Measurements from ENCODE around the gene MBD3. TPM values are rescaled to one million over a fixed set of nuclear protein-coding genes. Genes with fewer than 3 reads are reported as not detected.

Gene MBD3

DNA sequence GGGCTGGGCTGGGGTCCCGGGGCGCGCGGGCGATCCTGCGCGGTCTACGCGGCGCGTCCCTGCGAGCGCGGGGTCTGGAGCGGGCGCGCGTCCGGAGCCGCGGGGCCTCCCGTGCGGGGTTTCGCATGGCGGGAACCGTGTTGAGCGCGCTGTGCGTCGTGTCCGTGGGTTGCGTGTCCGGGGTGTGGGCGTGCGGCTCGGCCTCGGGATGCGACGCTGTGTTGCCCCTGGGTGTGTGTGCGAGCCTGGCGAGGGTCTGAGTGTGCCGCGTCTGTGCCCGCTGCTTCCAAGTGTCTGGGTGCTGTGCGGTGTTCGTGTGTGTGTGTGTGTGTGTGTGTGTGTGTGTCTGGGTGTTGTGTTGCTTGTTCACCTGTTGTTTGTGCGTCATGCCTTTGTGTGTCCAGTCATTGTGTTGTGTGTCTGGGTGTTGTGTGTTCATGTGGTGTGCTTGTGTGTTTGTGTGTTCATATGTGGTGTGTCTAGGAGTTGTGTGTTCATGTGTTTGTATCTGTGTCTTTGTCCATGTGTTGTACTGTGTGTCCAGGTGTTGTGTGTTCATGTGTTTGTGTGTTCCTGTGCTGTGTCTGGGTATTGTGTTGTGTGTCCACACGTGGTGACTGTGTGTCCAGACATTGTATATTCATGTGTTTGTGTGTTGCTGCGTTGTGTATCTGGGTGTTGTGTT lies 68.2 kb downstream of the MBD3 start:
- peak overlapping the region; percentile 94 for H3K23ac ChIP-seq (ENCODE audit: low read depth, low read length, poor library complexity)
- H3K14ac ChIP-seq (ENCODE audit: low read length) = peak overlapping the region; percentile 39
- no peak for DNase-seq (ENCODE audit: low spot score)
- H3K9me3 ChIP-seq (replicated peaks in 1 of 2; ENCODE audit: control insufficient read depth in 2 of 2, insufficient read depth in 1 of 2, low read depth in 1 of 2, low read length in 2 of 2) = peaks cover 0 to 5% of the 10 kb centered on the region in 2 donors
- H2BK12ac ChIP-seq (ENCODE audit: low read length) = peak overlapping the region; percentile 98
- H3K27me3 ChIP-seq (ENCODE audit: control insufficient read depth in 3 of 3, insufficient read depth in 3 of 3, low read depth in 1 of 3, low read length in 3 of 3) = peaks cover 8 to 53% (median 31%) of the 10 kb centered on the region in 3 experiments
- no peak overlapping the region for H2BK5ac ChIP-seq (ENCODE audit: low read length)
- H3K4me2 ChIP-seq (ENCODE audit: insufficient read depth, low read length, poor library complexity, severe bottlenecking) = peak overlapping the region; percentile 69
- H3K27ac ChIP-seq (replicated peaks; ENCODE audit: low read length) = no peak overlapping the region
- H3K4me1 ChIP-seq (ENCODE audit: control insufficient read depth in 2 of 2, insufficient read depth in 1 of 2, low read depth in 1 of 2, low read length in 2 of 2) = peaks cover 4 to 6% of the 10 kb centered on the region in 2 donors
- H2AK5ac ChIP-seq (ENCODE audit: low read depth, low read length) = peak overlapping the region; percentile 63
- H3K36me3 ChIP-seq (replicated peaks in 1 of 2; ENCODE audit: control insufficient read depth in 2 of 2, insufficient read depth in 2 of 2, low read length in 2 of 2) = no peaks in the 10 kb centered on the region
- peaks cover 2% of the 10 kb centered on the region for H3K79me1 ChIP-seq (ENCODE audit: low read depth, low read length)
- peak overlapping the region; percentile 33 to 78 for H3K4me3 ChIP-seq (ENCODE audit: low read length in 2 of 2)
- H2AFZ ChIP-seq (ENCODE audit: low read length) = peak overlapping the region; percentile 69
- H2BK15ac ChIP-seq (ENCODE audit: low read length) = peak overlapping the region; percentile 8
- no peak overlapping the region for H3K4ac ChIP-seq (ENCODE audit: low read length)
- WGBS, 2 donors (ENCODE audit: extremely low coverage in 2 of 2, insufficient read length in 2 of 2, insufficient replicate concordance in 1 of 2) = no CpG with 5 or more reads among the region's 49 CpGs
- H4K91ac ChIP-seq (ENCODE audit: low read depth, low read length, poor library complexity) = no peak overlapping the region
- peak overlapping the region; percentile 52 for H4K8ac ChIP-seq (ENCODE audit: low read depth, low read length)
- H2BK120ac ChIP-seq (ENCODE audit: low read depth, low read length) = no peak overlapping the region
- H3K9ac ChIP-seq (ENCODE audit: low read depth, low read length, poor library complexity) = peak overlapping the region; percentile 89
- H3K18ac ChIP-seq (ENCODE audit: low read length) = peak overlapping the region; percentile 74

Small RNAs within 50 kb of the gene (small RNA-seq; reads per million reads assigned to genes)
- gene AC005943.2 (ENCODE audit: insufficient read depth) (not detected), gene RN7SL477P (ENCODE audit: insufficient read depth) (not detected), gene RNU6-1223P (ENCODE audit: insufficient read depth) (not detected)

All from neuronal stem cell (in vitro differentiated cells).